ENCODE results near the gene KMT5C. TPM values are rescaled to one million over a fixed set of nuclear protein-coding genes. Genes with fewer than 3 reads are reported as not detected.

KMT5C gene
- total RNA-seq, 4 donors from 2014 or later, result 12.4 to 65.6 (median 15.9) TPM

GRCh38 chr19:55362174-55362989, 22.7 kb downstream of the KMT5C start:
- Histone ChIP-seq H3K27me3 (no peaks in the 10 kb centered on the region), H3K9me3 (no peaks in the 10 kb centered on the region), H3K4me3 (no peak overlapping the region), H3K36me3 (no peaks in the 10 kb centered on the region), H3K4me1 (no peaks in the 10 kb centered on the region), H3K27ac (no peak overlapping the region)
- DNase-seq, result no peak
- TF ChIP-seq CTCF (IDR thresholded peaks at IDR 0.05) (no peak), POLR2A (IDR thresholded peaks at IDR 0.05) (no peak)
- intact Hi-C loops (cut with DNase I; ENCODE audit: low total_unique reads), result no loop called here

- H3K36me3 ChIP-seq, result no peaks in the 10 kb centered on the region
- H3K9me3 ChIP-seq, result no peaks in the 10 kb centered on the region
- TF ChIP-seq CTCF (IDR thresholded peaks at IDR 0.05) (no peak), POLR2A (IDR thresholded peaks at IDR 0.05) (no peak)
- peaks cover 0 to 2% of the 10 kb centered on the region in 2 donors for H3K27me3 ChIP-seq
- no peak within 1 kb of the TSS for H3K4me3 ChIP-seq
- intact Hi-C loops (cut with DNase I; ENCODE audit: low total_unique reads), result no loop called here
- no peak for DNase-seq
- no peaks in the 10 kb centered on the region for H3K4me1 ChIP-seq
- no peak within 1 kb of the TSS for H3K27ac ChIP-seq
Observed at GRCh38 chr19:55362990-55363716, 23.5 kb downstream of the KMT5C start, which contains the start of gene GARIN5B. TSS of gene GARIN5B (minus strand) at chr19:55363260. CDS start at chr19:55363066, 194 bp downstream.

GRCh38 chr19:55365245-55365644, 25.6 kb downstream of the KMT5C start:
- no peak for DNase-seq
- peaks cover 14 to 15% of the 10 kb centered on the region in 2 donors for H3K27me3 ChIP-seq
- H3K4me1 ChIP-seq, result peaks cover 0 to 13% of the 10 kb centered on the region in 2 donors
- no peaks in the 10 kb centered on the region for H3K36me3 ChIP-seq
- no peaks in the 10 kb centered on the region for H3K9me3 ChIP-seq
- TF ChIP-seq POLR2A (IDR thresholded peaks at IDR 0.05) (no peak), CTCF (IDR thresholded peaks at IDR 0.05) (no peak)
- H3K27ac ChIP-seq, result no peak overlapping the region
- H3K4me3 ChIP-seq, result no peak overlapping the region
- intact Hi-C loops (cut with DNase I; ENCODE audit: low total_unique reads), result no loop called here

GRCh38 chr19:55365964-55366363, 26.3 kb downstream of the KMT5C start:
- Histone ChIP-seq H3K4me1 (peaks cover 0 to 14% of the 10 kb centered on the region in 2 donors), H3K36me3 (no peaks in the 10 kb centered on the region), H3K9me3 (no peaks in the 10 kb centered on the region), H3K4me3 (no peak overlapping the region), H3K27me3 (peaks cover 17 to 20% of the 10 kb centered on the region in 2 donors), H3K27ac (no peak overlapping the region)
- TF ChIP-seq POLR2A (IDR thresholded peaks at IDR 0.05) (no peak), CTCF (IDR thresholded peaks at IDR 0.05) (no peak)
- intact Hi-C loops (cut with DNase I; ENCODE audit: low total_unique reads), result no loop called here
- DNase-seq, result no peak

GRCh38 chr19:55366790-55367189, 27.1 kb downstream of the KMT5C start:
- DNase-seq, result no peak
- intact Hi-C loops (cut with DNase I; ENCODE audit: low total_unique reads), result no loop called here
- no peak for TF ChIP-seq POLR2A (IDR thresholded peaks at IDR 0.05)
- no peak for TF ChIP-seq CTCF (IDR thresholded peaks at IDR 0.05)

More at GRCh38 chr19:55366790-55367189, 27.1 kb downstream of the KMT5C start:
- no peak overlapping the region for H3K4me3 ChIP-seq
- no peaks in the 10 kb centered on the region for H3K36me3 ChIP-seq
- H3K27ac ChIP-seq, result no peak overlapping the region
- H3K4me1 ChIP-seq, result peaks cover 0 to 14% of the 10 kb centered on the region in 2 donors
- H3K27me3 ChIP-seq, result peaks cover 17 to 20% of the 10 kb centered on the region in 2 donors
- H3K9me3 ChIP-seq, result no peaks in the 10 kb centered on the region
